IPS-NIHi7 (cell line): ENCODE measurements around the gene BARX1.
"Not testable (repeated sequence)": the region's sequence is repeated elsewhere in the genome, so short reads cannot be mapped to it uniquely, and the experiment has no call there.

Experiments used
- DNase-seq: peaks from one replicate; pipeline ENCODE4 v3.0.0; 2012; ENCODE audit warnings: mixed read lengths; ENCODE audit errors: extremely low spot score

BARX1 gene

GRCh38 chr9:93955111-93955980 is at the start of gene BARX1:
TSS of gene BARX1 (minus strand) at chr9:93955355. CDS start at chr9:93955146, 209 bp downstream.
- DNase-seq: peak; percentile 71

GRCh38 chr9:94002316-94003140 is 47.4 kb upstream of the BARX1 start:
- peak; percentile 84 for DNase-seq

- no peak for DNase-seq
Observed at GRCh38 chr9:93996863-93997262, 41.7 kb upstream of the BARX1 start.

GRCh38 chr9:93996367-93996766 is 41.2 kb upstream of the BARX1 start:
- no peak for DNase-seq

- DNase-seq: no peak
Observed at GRCh38 chr9:93994545-93994944, 39.4 kb upstream of the BARX1 start.

GRCh38 chr9:93994132-93994531 is 39.0 kb upstream of the BARX1 start:
- no peak for DNase-seq

GRCh38 chr9:93992830-93993229 is 37.7 kb upstream of the BARX1 start:
- no peak for DNase-seq

- DNase-seq: no peak
Observed at GRCh38 chr9:93990448-93990847, 35.3 kb upstream of the BARX1 start.

GRCh38 chr9:93988056-93988455 is 32.9 kb upstream of the BARX1 start:
- DNase-seq: no peak

- no peak for DNase-seq
Observed at GRCh38 chr9:93984860-93985259, 29.7 kb upstream of the BARX1 start.

- DNase-seq: no peak
Observed at GRCh38 chr9:93983875-93984274, 28.7 kb upstream of the BARX1 start.

GRCh38 chr9:93979721-93980120 is 24.6 kb upstream of the BARX1 start:
- no peak for DNase-seq

GRCh38 chr9:93978551-93978950 is 23.4 kb upstream of the BARX1 start:
- no peak for DNase-seq

GRCh38 chr9:93976973-93977372 is 21.8 kb upstream of the BARX1 start:
- DNase-seq: no peak

GRCh38 chr9:93976081-93976480 is 20.9 kb upstream of the BARX1 start:
- DNase-seq: no peak

- no peak for DNase-seq
Observed at GRCh38 chr9:93975262-93975661, 20.1 kb upstream of the BARX1 start.

GRCh38 chr9:93974151-93974550 is 19.0 kb upstream of the BARX1 start:
- DNase-seq: no peak

GRCh38 chr9:93972655-93973054 is 17.5 kb upstream of the BARX1 start:
- DNase-seq: not testable (repeated sequence)

- no peak for DNase-seq
Observed at GRCh38 chr9:93969328-93969661, 14.1 kb upstream of the BARX1 start.

- peak; percentile 38 for DNase-seq
Observed at GRCh38 chr9:93968451-93969327, 13.5 kb upstream of the BARX1 start.

GRCh38 chr9:93967020-93967803 is 12.1 kb upstream of the BARX1 start:
- DNase-seq: peak; percentile 4
